Fibroblast of lung (primary cell): ENCODE measurements around the gene EDN2.

Source experiments
- CTCF ChIP-seq, 2 donors: IDR thresholded peaks in 1 of 2; conservative IDR thresholded peaks in 1 of 2; 1 replicate in 1 of 2; 2 replicates in 1 of 2; pipeline ENCODE4 v1.5.1; 2011 to 2012; ENCODE audit warnings: low read length in 2 of 2, control low read depth in 1 of 2, inconsistent platforms in 1 of 2, low read depth in 1 of 2, mild to moderate bottlenecking in 1 of 2
- EZH2 ChIP-seq: IDR thresholded peaks from 2 replicates; pipeline ENCODE4 v1.5.1; 2012; ENCODE audit warnings: low read length, control low read depth, mild to moderate bottlenecking; ENCODE audit errors: missing control alignments

GRCh38 chr1:41490911-41491310, 6.4 kb upstream of the EDN2 start:
- TF ChIP-seq CTCF (conservative IDR thresholded peaks at IDR 0.05 in 1 of 2, IDR thresholded peaks at IDR 0.05 in 1 of 2; ENCODE audit: low read depth in 1 of 2, low read length in 2 of 2): no peak
- no peak for TF ChIP-seq EZH2
